Non-pigmented ciliary epithelial cell (primary cell): ENCODE data around the gene MAP6.
"Not testable (repeated sequence)": the region's sequence is repeated elsewhere in the genome, so short reads cannot be mapped to it uniquely, and the experiment has no call there.

Experiments
- DNase-seq: peaks from one replicate; pipeline ENCODE4 v3.0.0-alpha.2; 2010; ENCODE audit warnings: low read depth

MAP6 gene

DNA sequence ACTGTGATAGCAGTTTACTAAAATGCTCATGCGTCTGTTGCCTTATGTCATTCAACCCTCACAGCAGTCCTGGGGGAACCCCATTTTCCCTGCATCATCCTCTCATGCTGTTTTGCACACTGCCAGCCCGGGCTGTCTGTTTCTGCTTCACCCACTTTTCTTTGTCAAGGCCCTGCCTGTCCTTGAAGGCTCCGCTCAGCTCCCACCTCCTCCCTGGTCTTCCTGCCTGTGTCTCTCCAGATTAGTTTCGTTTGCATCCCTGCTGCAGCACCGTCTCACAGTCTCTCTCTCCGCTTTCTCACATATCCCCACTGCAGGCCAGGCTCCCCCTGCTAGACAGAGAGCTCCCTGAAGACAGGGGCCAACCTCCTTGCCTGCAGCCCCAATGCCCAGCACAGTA is 76.9 kb downstream of the MAP6 start:
- DNase-seq: no peak

GRCh38 chr11:75591371-75591770 is 77.5 kb downstream of the MAP6 start:
- no peak for DNase-seq

DNA sequence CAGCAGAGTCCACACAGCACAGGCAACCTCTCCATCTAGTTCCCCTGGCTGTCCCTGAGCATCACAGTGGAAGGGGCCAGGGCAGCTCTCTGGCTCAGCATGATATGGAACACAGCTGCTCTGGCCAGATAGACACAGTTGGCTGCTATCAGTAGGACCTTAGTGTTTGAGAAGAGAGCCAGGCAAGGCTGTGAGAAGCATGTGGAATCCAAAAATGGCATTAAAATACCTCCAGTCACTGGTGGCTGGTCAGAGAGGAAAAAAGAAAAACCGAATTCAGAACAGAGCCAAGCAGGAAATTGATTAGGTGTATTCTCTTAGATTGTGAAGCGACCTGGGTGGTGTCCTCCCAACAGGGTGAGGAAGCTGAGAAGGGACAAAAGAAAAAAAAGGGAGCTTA is 78.9 kb downstream of the MAP6 start:
- no peak for DNase-seq

DNA sequence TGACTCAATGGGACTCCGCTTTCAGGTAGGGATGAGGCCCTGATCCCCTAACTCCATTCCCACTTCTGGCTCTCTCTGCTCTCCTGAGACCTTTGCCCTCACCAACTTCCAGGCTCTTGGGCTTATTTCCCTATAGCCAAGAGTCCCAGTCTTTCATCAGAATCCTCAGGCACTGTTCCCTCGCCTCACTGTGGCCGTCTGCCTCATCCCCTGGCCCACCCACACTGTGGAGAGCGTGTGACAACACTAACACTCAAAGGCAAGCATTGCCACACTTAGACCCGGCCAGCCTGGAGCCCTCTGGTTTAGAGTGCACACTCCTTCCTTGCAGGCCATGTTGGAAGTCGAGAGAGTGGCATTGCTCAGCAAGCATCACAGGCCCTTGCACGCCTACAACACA is 79.8 kb downstream of the MAP6 start:
- no peak for DNase-seq

GRCh38 chr11:75588051-75588481 is 80.8 kb downstream of the MAP6 start:
- no peak for DNase-seq

DNA sequence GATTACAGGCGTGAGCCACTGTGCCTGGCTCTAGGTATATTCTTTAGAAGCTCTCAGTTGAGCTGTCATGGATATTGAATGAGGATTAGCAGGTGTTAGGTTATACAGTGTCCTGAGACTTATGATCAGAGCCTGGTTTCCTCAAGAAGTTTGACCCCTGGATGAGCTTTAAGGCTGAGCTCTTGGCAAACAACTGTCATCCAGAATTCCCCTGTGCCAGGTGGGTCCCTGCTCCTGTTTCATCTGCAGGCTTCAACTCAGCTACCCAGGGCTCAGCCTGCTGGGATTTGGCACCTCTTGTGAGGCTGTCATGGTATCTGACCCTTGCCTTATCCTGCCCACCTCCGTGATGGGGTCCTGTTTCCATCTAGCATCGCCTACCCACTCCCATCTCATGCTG is 82.4 kb downstream of the MAP6 start:
- DNase-seq: no peak

- no peak for DNase-seq
These were observed 83.6 kb downstream of the MAP6 start for GRCh38 chr11:75585293-75585670.

DNA sequence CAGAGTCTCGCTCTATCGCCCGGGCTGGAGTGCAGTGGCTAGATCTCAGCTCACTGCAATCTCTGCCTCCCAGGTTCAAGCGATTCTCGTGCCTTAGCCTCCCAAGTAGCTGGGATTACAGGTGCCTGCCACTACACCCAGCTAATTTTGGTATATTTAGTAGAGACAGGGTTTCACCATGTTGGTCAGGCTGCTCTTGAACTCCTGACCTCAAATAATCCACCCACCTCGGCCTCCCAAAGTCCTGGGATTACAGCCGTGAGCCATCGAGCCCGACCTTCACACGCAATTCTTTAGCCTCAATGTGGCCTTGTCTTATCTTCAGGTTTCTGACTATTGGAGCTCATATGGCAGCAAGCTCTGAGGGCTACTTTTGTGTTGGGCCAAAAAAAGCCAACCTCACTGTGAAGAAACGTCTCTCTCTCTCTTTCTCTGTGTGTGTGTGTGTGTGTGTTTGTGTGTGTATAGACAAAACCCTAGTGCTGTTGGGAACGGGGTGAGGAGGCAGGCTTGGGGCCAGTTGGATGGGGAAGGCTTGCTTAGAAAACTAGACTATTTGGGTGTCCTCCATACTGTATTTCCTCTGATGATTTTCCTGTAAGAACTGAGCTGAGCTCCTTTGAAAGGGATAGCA is 84.1 kb downstream of the MAP6 start:
- DNase-seq: not testable (repeated sequence)

DNA sequence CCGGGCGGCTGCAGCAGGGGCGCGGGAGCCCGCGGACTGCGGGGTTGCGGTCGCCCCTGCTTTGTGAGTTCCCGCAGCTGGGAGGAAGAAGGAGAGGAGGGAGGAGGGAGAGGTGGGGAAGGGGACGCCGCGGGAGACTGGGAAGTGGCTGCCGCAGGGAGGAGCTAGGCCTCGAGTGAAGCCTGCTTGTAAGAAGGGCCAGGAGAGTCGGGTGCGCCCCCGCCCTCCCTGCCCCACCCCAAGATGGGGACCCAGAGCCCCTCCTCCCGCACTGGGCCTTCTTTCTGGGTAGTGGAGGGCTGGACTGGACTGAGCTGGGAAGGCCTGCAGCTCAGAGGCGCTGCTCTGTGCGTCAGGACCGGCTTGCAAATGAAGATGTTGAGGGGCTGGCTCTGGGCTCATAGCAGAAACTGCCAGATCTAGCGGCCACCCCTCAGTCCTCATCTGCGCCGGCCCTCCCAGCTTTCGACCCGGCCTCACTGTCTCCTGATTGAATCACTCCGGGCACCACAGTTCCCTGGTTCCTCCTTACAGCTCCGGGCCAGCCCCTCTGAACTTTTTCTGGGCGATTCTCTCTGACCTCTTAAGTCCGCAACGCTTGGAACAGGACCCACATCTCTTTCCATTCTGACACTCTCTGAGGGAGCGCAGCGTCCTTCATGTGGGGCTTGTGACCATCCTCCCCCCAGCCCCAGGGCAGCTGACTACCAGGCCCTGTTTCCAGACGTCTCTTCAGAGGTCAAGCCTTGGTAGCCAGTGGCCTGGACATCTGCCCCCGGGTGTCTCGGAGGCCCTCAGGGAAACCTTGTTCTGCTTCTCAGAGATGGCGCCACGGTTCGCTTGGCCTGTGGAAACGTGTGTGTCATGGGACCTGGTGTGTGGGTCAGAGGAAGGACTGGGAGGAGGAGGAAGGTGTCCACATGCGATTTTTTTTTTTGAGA is 84.8 kb downstream of the MAP6 start:
- DNase-seq: no peak

DNA sequence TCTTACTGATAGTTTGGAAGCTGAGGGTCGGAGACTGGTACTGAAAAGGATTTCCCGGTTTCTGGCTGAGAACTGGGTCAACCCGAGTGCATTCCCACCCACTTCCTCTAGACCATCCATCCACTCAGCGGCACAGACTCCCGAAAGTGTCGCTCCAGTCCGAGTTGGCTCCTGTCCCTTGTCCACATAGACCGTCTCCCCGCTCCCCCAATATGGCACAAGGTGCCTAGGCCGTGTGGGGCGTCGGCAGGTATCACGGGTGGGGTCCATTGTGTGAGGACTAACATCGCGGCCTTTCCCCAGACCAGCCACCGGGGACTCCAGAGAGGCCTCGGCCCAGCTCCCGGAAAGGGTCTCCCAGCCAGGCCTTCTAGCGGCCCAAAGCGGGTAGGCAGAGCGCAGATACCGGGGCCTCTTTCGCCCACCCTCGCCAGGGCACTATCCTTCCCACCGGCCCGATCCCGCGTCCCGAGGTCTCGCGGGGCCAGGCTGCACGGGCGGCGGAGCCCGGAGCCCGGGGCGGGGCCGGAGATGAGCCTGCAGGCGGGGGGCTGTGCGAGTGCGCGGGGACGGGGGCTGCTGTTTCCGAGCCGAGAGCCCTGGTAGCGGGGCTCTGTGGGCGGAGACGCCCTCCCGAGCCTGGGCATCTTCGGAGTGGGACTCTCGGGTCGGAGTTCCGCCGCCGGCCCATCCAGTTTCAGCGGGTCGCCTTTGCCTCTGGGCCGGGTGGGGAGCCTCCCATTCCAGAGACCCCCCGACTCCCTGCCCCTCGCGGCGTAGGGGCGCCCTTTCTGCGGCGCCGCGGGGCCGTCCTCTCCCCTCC is 85.7 kb downstream of the MAP6 start:
- no peak for DNase-seq

- DNase-seq: no peak
These were observed 86.3 kb downstream of the MAP6 start for GRCh38 chr11:75582506-75582894.

GRCh38 chr11:75579841-75580240 is 89.0 kb downstream of the MAP6 start:
- DNase-seq: no peak

DNA sequence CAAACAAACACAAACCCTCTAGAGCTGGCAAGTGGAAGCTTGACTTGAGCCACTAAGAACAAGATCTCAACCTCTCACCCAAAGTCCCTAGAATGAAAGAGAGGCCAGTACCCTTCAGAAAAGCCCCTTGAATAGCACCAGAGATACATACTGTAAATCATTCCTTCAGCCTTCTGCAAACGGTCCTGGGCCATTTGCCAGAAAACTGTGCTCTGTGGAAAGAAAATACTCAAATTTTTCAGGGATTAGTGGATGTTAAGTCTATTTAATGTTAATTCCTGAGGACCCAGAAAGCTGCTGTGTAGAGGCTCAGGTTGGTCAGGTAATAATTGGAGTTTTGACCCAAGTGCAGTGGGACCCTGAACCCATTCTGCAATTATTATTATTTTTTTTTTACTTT is 89.9 kb downstream of the MAP6 start:
- no peak for DNase-seq

DNA sequence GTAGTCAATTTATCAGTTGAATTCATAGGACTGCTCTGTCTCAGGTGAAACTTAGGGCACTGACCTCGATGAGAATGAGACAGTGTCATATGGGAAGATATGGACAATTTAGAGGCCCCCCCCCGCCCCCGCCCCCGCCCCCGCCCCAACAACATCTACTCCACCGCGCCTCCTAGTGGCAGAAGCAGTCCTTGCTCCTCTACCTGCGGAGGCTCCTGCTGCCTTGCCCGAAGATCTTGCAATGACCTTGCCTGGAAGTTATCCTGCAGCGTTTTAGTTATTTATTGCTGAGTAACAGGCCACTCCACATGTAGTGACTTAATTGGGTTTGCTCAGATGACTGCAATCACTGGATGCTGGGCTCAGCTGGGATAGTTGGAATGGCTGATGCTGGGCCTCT is 91.6 kb downstream of the MAP6 start:
- no peak for DNase-seq

DNA sequence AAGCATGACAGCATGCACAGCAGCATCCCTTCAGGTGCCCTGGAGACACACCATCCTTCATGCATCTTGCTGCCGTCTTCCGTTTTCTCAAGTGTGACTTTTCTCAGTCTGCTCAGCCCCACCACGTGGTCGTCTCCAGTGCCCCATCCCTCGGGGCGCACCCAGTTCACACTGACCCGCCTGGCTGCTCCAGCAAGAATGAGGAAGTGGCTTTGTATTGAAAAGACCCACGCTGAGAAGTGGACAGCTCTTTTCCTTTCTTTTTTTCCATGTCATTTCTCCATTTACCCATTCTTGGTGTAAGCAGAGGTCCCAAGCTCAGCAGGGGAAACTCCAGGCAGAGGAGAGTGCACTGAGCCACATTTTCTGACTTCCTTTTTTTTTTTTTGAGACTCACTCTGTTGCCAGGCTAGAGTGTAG is 92.3 kb downstream of the MAP6 start:
- DNase-seq: no peak

- no peak for DNase-seq
These were observed 92.8 kb downstream of the MAP6 start for GRCh38 chr11:75576017-75576416.

DNA sequence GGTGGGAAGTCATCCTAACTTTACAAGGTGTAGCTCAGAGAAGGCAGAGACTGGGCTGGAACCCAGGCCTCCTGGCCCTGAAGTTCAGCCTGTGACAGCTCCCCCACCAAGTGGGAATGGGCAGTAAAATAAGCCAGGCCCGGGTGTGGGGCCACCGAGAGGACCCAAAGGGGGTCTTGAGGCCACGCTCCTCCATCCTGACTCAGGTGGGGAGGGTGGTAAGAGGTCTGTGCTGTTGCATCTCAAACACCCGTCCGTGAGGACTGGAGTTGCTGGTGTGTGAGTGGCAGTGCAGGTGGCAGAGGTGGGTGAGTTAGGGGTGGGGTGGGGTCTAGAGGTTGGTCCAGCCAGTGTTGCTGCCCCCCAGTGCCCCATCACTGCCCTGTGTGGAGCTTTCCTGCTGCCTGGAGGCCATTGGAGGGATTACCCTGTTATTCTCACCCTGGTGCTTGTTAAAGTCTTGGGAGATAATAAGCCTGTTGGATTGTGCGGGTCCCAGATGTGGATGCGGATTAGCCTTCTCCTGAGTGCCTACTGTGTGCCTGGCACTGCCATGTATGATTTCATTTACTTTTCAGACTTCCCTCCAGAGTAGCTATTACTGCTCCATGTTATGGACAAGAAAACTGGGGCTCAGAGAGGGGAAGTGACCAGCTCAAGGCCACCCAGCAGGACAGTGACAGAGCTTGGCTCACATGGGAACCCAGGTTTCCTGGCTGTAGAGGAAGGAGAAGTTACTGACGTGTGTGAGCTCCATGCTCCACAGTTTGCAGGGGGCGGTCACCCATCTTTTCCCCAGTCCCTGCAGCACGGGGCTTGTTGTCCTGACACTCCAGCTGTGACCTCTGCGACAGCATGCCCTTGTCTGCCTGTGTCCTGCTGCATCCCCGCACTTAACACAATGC is 93.9 kb downstream of the MAP6 start:
- no peak for DNase-seq

GRCh38 chr11:75572744-75573143 is 96.1 kb downstream of the MAP6 start:
- no peak for DNase-seq

GRCh38 chr11:75571625-75572024 is 97.2 kb downstream of the MAP6 start:
- DNase-seq: no peak

DNA sequence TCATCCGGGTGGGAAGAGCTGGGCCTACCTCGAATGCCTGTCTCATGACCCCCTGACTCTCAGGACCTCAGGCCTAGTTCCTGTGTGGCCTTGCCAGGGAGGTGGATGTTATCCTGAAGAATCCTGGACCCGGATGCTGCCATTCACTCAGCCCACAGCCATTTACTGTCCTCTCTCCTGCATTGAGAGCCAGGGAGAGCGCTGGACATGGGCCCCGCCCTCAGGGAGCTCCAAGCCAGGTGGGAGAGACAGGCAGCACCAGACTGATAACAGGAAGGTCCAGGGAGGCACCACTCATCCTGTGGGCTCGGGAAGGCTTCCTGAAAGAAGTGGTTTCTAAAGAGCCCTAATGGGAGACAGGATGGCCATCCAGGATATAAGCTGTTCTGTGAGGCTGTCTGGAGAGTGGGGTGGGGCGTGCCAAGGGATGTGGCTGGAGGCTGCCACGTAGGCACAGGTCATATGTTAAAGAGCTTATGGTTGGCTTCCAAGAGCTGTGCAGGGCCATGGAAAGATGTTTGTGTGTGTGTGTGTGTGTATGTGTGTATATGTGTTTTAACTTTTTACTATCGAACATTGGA is 98.2 kb downstream of the MAP6 start:
- no peak for DNase-seq

GRCh38 chr11:75568616-75569219 is 100.1 kb downstream of the MAP6 start:
- no peak for DNase-seq
